ENCODE data around the gene GNG7.

- TF ChIP-seq CTCF (IDR thresholded peaks at IDR 0.05; ENCODE audit: low read length) (no peak), EZH2 (optimal IDR thresholded peaks at IDR 0.05; ENCODE audit: low read depth, low read length) (peak; percentile 15)
These were observed 24.6 kb upstream of the GNG7 start for GRCh38 chr19:2726904-2727639.

Measured in MM.1S (cell line).